Endothelial cell of umbilical vein (primary cell): ENCODE results near the gene NTN1.

Experiments used
- CTCF ChIP-seq, 2 donors: IDR thresholded peaks; 1 replicate in 1 of 2; 2 replicates in 1 of 2; pipeline ENCODE4 v1.5.1; 2011; ENCODE audit warnings: low read length in 2 of 2, mild to moderate bottlenecking in 2 of 2, moderate library complexity in 2 of 2, control low read depth in 1 of 2, inconsistent platforms in 1 of 2, low read depth in 1 of 2; ENCODE audit not compliant: insufficient read depth in 1 of 2; ENCODE audit errors: extremely low read depth in 1 of 2
- EZH2 ChIP-seq: IDR thresholded peaks from 2 replicates; pipeline ENCODE4 v1.6.1; 2012; ENCODE audit warnings: borderline replicate concordance, low read depth, mild to moderate bottlenecking, moderate library complexity, low read length, inconsistent platforms; ENCODE audit not compliant: severe bottlenecking
- POLR2AphosphoS5 ChIP-seq: IDR thresholded peaks from 2 replicates; pipeline ENCODE4 v1.6.1; 2012; ENCODE audit warnings: low read depth, mild to moderate bottlenecking, control low read depth, low read length, moderate library complexity; ENCODE audit not compliant: insufficient read depth

DNA sequence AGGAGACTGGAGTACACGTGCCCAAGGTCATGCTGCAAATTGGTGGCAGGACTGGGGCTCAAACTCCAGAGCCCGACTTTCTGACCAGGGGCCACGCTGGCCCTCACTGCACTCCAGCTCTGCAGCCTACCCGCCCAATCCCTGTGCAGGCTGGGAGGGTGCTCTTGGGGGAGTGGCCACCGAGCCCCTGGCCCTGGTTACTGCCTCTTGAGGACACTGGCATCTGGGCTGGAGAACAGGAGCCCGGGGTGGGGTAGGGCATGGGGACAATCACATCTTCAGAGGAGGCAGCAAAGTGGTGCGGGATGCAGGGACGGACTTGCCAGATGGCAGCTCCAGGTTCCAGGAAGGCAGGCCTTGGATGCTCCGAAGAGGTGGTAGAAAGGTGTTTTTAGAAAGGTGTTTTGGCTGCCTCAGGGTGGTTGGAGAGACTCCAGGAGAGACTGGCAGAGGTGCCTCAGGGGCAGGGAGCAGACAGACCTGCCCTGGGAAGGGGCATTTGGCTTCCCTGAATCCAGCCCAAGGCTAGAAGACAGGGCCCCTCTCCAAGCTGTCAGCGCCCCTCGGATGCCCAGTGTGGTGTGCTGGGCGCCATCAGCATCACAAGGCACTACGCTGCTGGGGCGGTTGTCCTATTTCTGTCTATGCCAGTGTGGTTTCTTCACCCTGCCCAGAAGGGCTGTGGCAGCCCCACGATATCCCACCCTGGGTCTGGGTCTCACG lies 220.6 kb downstream of the NTN1 start:
- TF ChIP-seq CTCF (IDR thresholded peaks at IDR 0.05; ENCODE audit: extremely low read depth in 1 of 2, insufficient read depth in 1 of 2, low read depth in 1 of 2, low read length in 2 of 2), result no peak
- TF ChIP-seq EZH2, result no peak
- no peak for TF ChIP-seq POLR2AphosphoS5
